ENCODE results near the gene MROH9.

MROH9 gene

GRCh38 chr1:170967042-170967910 lies 31.9 kb downstream of the MROH9 start:
- DNase-seq = peak in 1 of 2 experiments; percentile 20

GRCh38 chr1:170970256-170970655 lies 34.9 kb downstream of the MROH9 start:
- DNase-seq = no peak

- DNase-seq = no peak
Observed at GRCh38 chr1:170978371-170978910, 43.1 kb downstream of the MROH9 start.

- no peak for DNase-seq
Observed at GRCh38 chr1:170985406-170985805, 50.1 kb downstream of the MROH9 start.

GRCh38 chr1:170986901-170987300 lies 51.6 kb downstream of the MROH9 start:
- DNase-seq = no peak

GRCh38 chr1:170987424-170987823 lies 52.1 kb downstream of the MROH9 start:
- DNase-seq = no peak

GRCh38 chr1:170993151-170993550 lies 57.8 kb downstream of the MROH9 start:
- DNase-seq = no peak

- DNase-seq = no peak
Observed at GRCh38 chr1:170993717-170994116, 58.4 kb downstream of the MROH9 start.

- DNase-seq = no peak
Observed at GRCh38 chr1:171014880-171015279, 79.5 kb downstream of the MROH9 start.

GRCh38 chr1:171017426-171017825 lies 82.1 kb downstream of the MROH9 start:
- no peak for DNase-seq

- no peak for DNase-seq
Observed at GRCh38 chr1:171019971-171020370, 84.6 kb downstream of the MROH9 start.

GRCh38 chr1:171032822-171033702 lies 97.7 kb downstream of the MROH9 start:
- no peak for DNase-seq

GRCh38 chr1:171037626-171038025 lies 102.3 kb downstream of the MROH9 start:
- no peak for DNase-seq

GRCh38 chr1:171038284-171038683 lies 103.0 kb downstream of the MROH9 start:
- DNase-seq = no peak

GRCh38 chr1:171048014-171048413 lies 112.7 kb downstream of the MROH9 start:
- no peak for DNase-seq

GRCh38 chr1:171052977-171053376 lies 117.6 kb downstream of the MROH9 start:
- no peak for DNase-seq

- DNase-seq = no peak
Observed at GRCh38 chr1:171055966-171056643, 120.8 kb downstream of the MROH9 start.

GRCh38 chr1:171061425-171062143 lies 126.2 kb downstream of the MROH9 start:
- DNase-seq = no peak

- DNase-seq = no peak
Observed at GRCh38 chr1:171062902-171063301, 127.6 kb downstream of the MROH9 start.

GRCh38 chr1:171075041-171075440 lies 139.7 kb downstream of the MROH9 start:
- DNase-seq = no peak

GRCh38 chr1:171081314-171081753 lies 146.0 kb downstream of the MROH9 start:
- no peak for DNase-seq

GRCh38 chr1:171081763-171082201 lies 146.4 kb downstream of the MROH9 start:
- no peak for DNase-seq

Data from NCI-H1930 (cell line).